HepG2 (cell line): Measurements from ENCODE around the gene GPR149. TPM values are rescaled to one million over a fixed set of nuclear protein-coding genes. Genes with fewer than 3 reads are reported as not detected.

Experiments
- ATAC-seq: fragments of 200-7000 bp; cut with Tn5 transposase; 3 replicates; pipeline ENCODE4 v1.9.1; 2020; ENCODE audit warnings: mild to moderate bottlenecking, moderate library complexity
- BruUV-seq: library from RNA; stranded (reverse); fragments of 400-500 nt; replicated peaks from 2 replicates; lab custom pipeline; 2021; lab: Mats Ljungman, UMichigan
- CTCF ChIA-PET: fragments of 300-600 bp; formaldehyde crosslinking; extraction: SDS; loops from one replicate; lab custom pipeline; 2021; ENCODE audit warnings: low total read pairs, inconsistent platforms, low intra/inter-chr PET ratio; lab: Yijun Ruan, JAX
- POLR2A ChIA-PET: fragments of 350-600 bp; sonication (Branson Sonifier 250); formaldehyde crosslinking; loops from one replicate; lab custom pipeline; 2020; ENCODE audit warnings: antibody characterized with exemption, inconsistent platforms; lab: Yijun Ruan, JAX
- DNase-seq: peaks from one replicate; pipeline ENCODE4 v3.0.0-alpha.2; 2015; ENCODE audit warnings: low spot score
- FAIRE-seq: peaks from 3 replicates; lab custom pipeline; 2011; peaks lifted over from hg19 to GRCh38; lab: Jason Lieb, UNC
- H2AFZ ChIP-seq: one replicate; pipeline ENCODE4 v1.6.1; 2011; ENCODE audit warnings: low read length, inconsistent platforms
- H3K27ac ChIP-seq: fragments of 300-600 bp; 3 replicates; pipeline ENCODE4 v1.8.0; 2011; ENCODE audit warnings: mixed run types, mild to moderate bottlenecking, mixed read lengths, low read length, inconsistent platforms; ENCODE audit not compliant: insufficient read depth; ENCODE audit errors: extremely low read length
- H3K27me3 ChIP-seq, 2 experiments: fragments of 200-600 bp in 1 of 2; 2 replicates in 1 of 2; 3 replicates in 1 of 2; pipeline versions ENCODE4 v1.6.0 to v1.8.0; 2011; ENCODE audit warnings: low read length in 2 of 2, mild to moderate bottlenecking in 2 of 2, moderate library complexity in 2 of 2, inconsistent platforms in 1 of 2; ENCODE audit not compliant: insufficient read depth in 2 of 2, control insufficient read depth in 1 of 2
- H3K36me3 ChIP-seq, 2 experiments: fragments of 200-600 bp in 1 of 2; replicated peaks in 1 of 2; 2 replicates in 1 of 2; 3 replicates in 1 of 2; pipeline versions ENCODE4 v1.5.1 to v1.8.0; 2011; ENCODE audit warnings: low read length in 2 of 2, inconsistent platforms in 1 of 2; ENCODE audit not compliant: insufficient read depth in 2 of 2, control insufficient read depth in 1 of 2
- H3K4me1 ChIP-seq: 2 replicates; pipeline ENCODE4 v1.5.1; 2012; ENCODE audit warnings: low read length, inconsistent platforms; ENCODE audit not compliant: insufficient read depth
- H3K4me2 ChIP-seq: 2 replicates; pipeline ENCODE4 v1.6.0; 2011; ENCODE audit warnings: low read depth, low read length, inconsistent platforms
- H3K4me3 ChIP-seq, 3 experiments: fragments of 200-600 bp in 1 of 3; sonication (generic), shearing (Covaris generic) in 1 of 3; replicated peaks in 1 of 3; 2 replicates each; pipeline ENCODE4 v1.5.1; 2011 to 2016; ENCODE audit warnings: low read length in 3 of 3, inconsistent platforms in 2 of 3, low read depth in 2 of 3, mild to moderate bottlenecking in 2 of 3, control low read depth in 1 of 3, mixed read lengths in 1 of 3; ENCODE audit not compliant: insufficient read depth in 1 of 3
- H3K79me2 ChIP-seq: one replicate; pipeline ENCODE4 v1.6.1; 2011; ENCODE audit warnings: low read length, inconsistent platforms; ENCODE audit not compliant: insufficient read depth
- H3K9ac ChIP-seq: 2 replicates; pipeline ENCODE4 v1.6.0; 2011; ENCODE audit warnings: mild to moderate bottlenecking, low read depth, low read length, inconsistent platforms; ENCODE audit not compliant: insufficient read depth
- H3K9me3 ChIP-seq: 2 replicates; pipeline ENCODE4 v1.5.1; 2012; ENCODE audit warnings: mild to moderate bottlenecking, low read length
- H4K20me1 ChIP-seq: 2 replicates; pipeline ENCODE4 v1.6.0; 2011; ENCODE audit warnings: inconsistent platforms, mild to moderate bottlenecking, low read length, moderate library complexity; ENCODE audit not compliant: insufficient read depth
- MAFF ChIP-seq: IDR thresholded peaks from 2 replicates; pipeline ENCODE4 v1.6.1; 2011; ENCODE audit warnings: low read depth, low read length, improper control_type of control experiment
- NCOR1 ChIP-seq: fragments of 200-600 bp; sonication (generic); IDR thresholded peaks from 2 replicates; pipeline ENCODE4 v1.7.0; 2017; ENCODE audit warnings: antibody characterized with exemption, low read length, borderline replicate concordance
- NFE2L1 ChIP-seq: sonication (generic); formaldehyde crosslinking; IDR thresholded peaks from 2 replicates; pipeline ENCODE4 v1.4.0; 2020; ENCODE audit warnings: missing genetic modification reagents, mild to moderate bottlenecking, borderline replicate concordance
- TAF1 ChIP-seq: sonication (generic); formaldehyde crosslinking; IDR thresholded peaks from 2 replicates; pipeline ENCODE4 v1.4.0; 2020; ENCODE audit warnings: missing genetic modification reagents
- ZNF7 ChIP-seq: IDR thresholded peaks from 2 replicates; pipeline ENCODE4 v1.6.1; 2016; ENCODE audit warnings: missing biosample characterization, missing genetic modification reagents
- WGBS: methylation state at CpG from one replicate; pipeline ENCODE4 v1.1.6; 2017; ENCODE audit warnings: low lambda C conversion rate; 5-methylcytosine and 5-hydroxymethylcytosine counted together
- in situ Hi-C: cut with HindIII; loops from 2 replicates; pipeline ENCODE4 v1.10.0; 2017; ENCODE audit warnings: low pct_unique_long_range_greater_than_20kb; ENCODE audit not compliant: extremely low pct_ligation_motif_present
- intact Hi-C: fragments of 100-400 bp; cut with micrococcal nuclease; formaldehyde crosslinking; loops from one replicate; pipeline ENCODE4 v1.10.0; 2022; ENCODE audit not compliant: unreplicated experiment
- polyA plus RNA-seq, 8 experiments: library from polyadenylated mRNA; depleted of rRNA in 3 of 8; stranded (reverse) in 7 of 8; unstranded in 1 of 8; fragments of >200 nt; fragmentation: Illumina TruSeq in 4 of 8; extraction: Trizol in 4 of 8; gene quantifications; 2 replicates each; pipeline versions ENCODE4 v1.2.1 to v1.2.3, GENCODE V29; 2011 to 2016; ENCODE audit warnings: low read depth in 4 of 8, missing spikeins in 1 of 8, mixed read lengths in 1 of 8; ENCODE audit not compliant: insufficient read depth in 1 of 8
- total RNA-seq, 5 experiments: library from RNA; depleted of rRNA; stranded (reverse); fragments of >200 nt; fragmentation: Illumina TruSeq; extraction: Trizol; gene quantifications; 2 replicates each; pipeline ENCODE4 v1.2.3, GENCODE V29; 2016; ENCODE audit warnings: low read depth in 1 of 5
- TF ChIP-seq, protein P1 (sequence below): sonication (generic); formaldehyde crosslinking; IDR thresholded peaks from 2 replicates; pipeline ENCODE4 v1.5.1; 2020; ENCODE audit warnings: mild to moderate bottlenecking, missing genetic modification reagents, borderline replicate concordance
- TF ChIP-seq, protein P2 (sequence below): sonication (generic); formaldehyde crosslinking; IDR thresholded peaks from 2 replicates; pipeline ENCODE4 v1.8.1; 2023; ENCODE audit warnings: missing genetic modification reagents, inconsistent platforms, borderline replicate concordance

GPR149 gene
- total and polyA plus RNA-seq, 2 of the 13 experiments (the other 11 are each of a cell fraction or from before 2014, with no cell fraction given) = not detected

- TF ChIP-seq NCOR1 (no peak), NFE2L1 (CRISPR knock-in tag) (no peak), MAFF (no peak)
- TF ChIP-seq, protein P1, sequence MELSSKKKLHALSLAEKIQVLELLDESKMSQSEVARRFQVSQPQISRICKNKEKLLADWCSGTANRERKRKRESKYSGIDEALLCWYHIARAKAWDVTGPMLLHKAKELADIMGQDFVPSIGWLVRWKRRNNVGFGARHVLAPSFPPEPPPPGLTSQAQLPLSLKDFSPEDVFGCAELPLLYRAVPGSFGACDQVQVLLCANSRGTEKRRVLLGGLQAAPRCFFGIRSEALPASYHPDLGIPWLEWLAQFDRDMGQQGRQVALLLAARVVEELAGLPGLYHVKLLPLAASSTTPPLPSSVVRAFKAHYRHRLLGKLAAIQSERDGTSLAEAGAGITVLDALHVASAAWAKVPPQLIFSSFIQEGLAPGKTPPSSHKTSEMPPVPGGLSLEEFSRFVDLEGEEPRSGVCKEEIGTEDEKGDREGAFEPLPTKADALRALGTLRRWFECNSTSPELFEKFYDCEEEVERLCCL = no peak
- TF ChIP-seq, protein P2, sequence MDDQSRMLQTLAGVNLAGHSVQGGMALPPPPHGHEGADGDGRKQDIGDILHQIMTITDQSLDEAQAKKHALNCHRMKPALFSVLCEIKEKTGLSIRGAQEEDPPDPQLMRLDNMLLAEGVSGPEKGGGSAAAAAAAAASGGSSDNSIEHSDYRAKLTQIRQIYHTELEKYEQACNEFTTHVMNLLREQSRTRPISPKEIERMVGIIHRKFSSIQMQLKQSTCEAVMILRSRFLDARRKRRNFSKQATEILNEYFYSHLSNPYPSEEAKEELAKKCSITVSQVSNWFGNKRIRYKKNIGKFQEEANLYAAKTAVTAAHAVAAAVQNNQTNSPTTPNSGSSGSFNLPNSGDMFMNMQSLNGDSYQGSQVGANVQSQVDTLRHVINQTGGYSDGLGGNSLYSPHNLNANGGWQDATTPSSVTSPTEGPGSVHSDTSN (CRISPR knock-in tag) = no peak
Observed at GRCh38 chr3:154356009-154356408, 74.0 kb downstream of the GPR149 start (continued).

GRCh38 chr3:154349223-154349622 lies 80.8 kb downstream of the GPR149 start:
- Histone ChIP-seq H3K4me2 (no peak overlapping the region), H3K9ac (no peak overlapping the region), H3K4me3 (no peak overlapping the region), H3K36me3 (no peaks in the 10 kb centered on the region), H2AFZ (no peak overlapping the region), H3K79me2 (no peaks in the 10 kb centered on the region)
- WGBS = 0% methylated on average over 2 of the region's 2 CpGs
- ChIA-PET CTCF (no interaction called here), POLR2A (no interaction called here)
- ATAC-seq = no peak
- intact Hi-C loops = no loop called here
- TF ChIP-seq ZNF7 (no peak), TAF1 (CRISPR knock-in tag) (no peak)
- TF ChIP-seq, all 625 proteins: peak for 0
- no TSS peak for BruUV-seq
- H3K4me1 ChIP-seq = no peaks in the 10 kb centered on the region
- DNase-seq (no peak), FAIRE-seq (no peak)
- H3K9me3 ChIP-seq = no peaks in the 10 kb centered on the region
- no peak overlapping the region for H3K27ac ChIP-seq
- no peaks in the 10 kb centered on the region for H4K20me1 ChIP-seq
- H3K27me3 ChIP-seq = no peaks in the 10 kb centered on the region; a peak in 1 of 5 replicates
- in situ Hi-C loops = loop anchor here (10.0 kb wide), 1 partner anchor 976 kb away; no protein-coding TSS in a partner anchor
